ENCODE measurements around the gene E4F1. TPM values are rescaled to one million over a fixed set of nuclear protein-coding genes. Genes with fewer than 3 reads are reported as not detected.

The E4F1 gene
- total and polyA plus RNA-seq, 2 donors from 2014 or later, result 13.6 to 26.0 TPM

DNA sequence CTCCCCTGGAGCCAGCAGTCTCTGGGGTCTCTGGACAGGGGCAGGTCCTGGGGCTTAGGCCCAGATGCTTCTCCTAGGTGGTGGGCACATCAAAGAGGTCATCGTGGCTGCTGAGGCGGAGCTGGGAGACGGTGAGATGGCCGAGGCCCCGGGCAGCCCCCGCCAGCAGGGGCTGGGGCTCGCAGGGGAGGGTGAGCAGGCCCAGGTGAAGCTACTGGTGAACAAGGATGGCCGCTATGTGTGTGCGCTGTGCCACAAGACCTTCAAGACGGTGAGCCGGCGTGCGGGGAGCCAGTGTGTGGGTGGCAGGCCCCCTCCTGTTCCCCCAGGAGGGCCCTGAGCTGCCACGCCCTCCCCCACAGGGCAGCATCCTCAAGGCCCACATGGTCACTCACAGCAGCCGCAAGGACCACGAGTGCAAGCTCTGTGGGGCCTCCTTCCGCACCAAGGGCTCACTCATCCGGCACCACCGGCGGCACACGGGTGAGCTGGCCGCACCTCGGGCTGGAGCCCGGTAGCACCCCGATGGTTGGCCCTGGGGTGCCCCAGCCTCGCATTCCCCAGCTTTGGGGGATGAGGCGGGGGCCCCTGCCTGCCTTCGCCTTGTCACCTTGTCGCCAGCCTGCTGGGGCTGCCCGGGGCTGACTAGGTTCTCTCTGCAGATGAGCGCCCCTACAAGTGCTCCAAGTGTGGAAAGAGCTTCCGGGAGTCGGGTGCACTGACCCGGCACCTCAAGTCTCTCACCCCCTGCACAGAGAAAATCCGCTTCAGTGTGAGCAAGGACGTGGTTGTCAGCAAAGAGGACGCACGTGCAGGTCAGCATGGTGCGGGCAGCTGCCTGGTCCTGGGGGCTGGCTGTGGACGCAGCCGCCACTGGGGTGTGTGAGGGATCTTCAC lies 9.0 kb downstream of the E4F1 start:
- FAIRE-seq (no peak), DNase-seq (peak in 1 of 5 donors; percentile 70)
- no peak overlapping the region for H3K27ac ChIP-seq (ENCODE audit: low read depth in 2 of 2, low read length in 2 of 2)
- TF ChIP-seq, protein P1, sequence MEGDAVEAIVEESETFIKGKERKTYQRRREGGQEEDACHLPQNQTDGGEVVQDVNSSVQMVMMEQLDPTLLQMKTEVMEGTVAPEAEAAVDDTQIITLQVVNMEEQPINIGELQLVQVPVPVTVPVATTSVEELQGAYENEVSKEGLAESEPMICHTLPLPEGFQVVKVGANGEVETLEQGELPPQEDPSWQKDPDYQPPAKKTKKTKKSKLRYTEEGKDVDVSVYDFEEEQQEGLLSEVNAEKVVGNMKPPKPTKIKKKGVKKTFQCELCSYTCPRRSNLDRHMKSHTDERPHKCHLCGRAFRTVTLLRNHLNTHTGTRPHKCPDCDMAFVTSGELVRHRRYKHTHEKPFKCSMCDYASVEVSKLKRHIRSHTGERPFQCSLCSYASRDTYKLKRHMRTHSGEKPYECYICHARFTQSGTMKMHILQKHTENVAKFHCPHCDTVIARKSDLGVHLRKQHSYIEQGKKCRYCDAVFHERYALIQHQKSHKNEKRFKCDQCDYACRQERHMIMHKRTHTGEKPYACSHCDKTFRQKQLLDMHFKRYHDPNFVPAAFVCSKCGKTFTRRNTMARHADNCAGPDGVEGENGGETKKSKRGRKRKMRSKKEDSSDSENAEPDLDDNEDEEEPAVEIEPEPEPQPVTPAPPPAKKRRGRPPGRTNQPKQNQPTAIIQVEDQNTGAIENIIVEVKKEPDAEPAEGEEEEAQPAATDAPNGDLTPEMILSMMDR (IDR thresholded peaks at IDR 0.05; ENCODE audit: borderline replicate concordance, extremely low read depth, insufficient read depth), result no peak
- no peak overlapping the region for H3K4me3 ChIP-seq (ENCODE audit: low read length in 3 of 3)
- intact Hi-C loops (cut with DNase I), result no loop called here
- H3K9me3 ChIP-seq (ENCODE audit: control insufficient read depth in 2 of 3, insufficient read depth in 1 of 3, low read length in 3 of 3), result no peaks in the 10 kb centered on the region
- H3K27me3 ChIP-seq (ENCODE audit: control insufficient read depth, insufficient read depth, low read length), result no peaks in the 10 kb centered on the region
- H3K9ac ChIP-seq (ENCODE audit: low read length in 3 of 3), result no peak overlapping the region
- peaks cover 0 to 7% (median 0%) of the 10 kb centered on the region in 3 donors for H3K4me1 ChIP-seq (ENCODE audit: control insufficient read depth in 2 of 3, insufficient read depth in 2 of 3, low read depth in 1 of 3, low read length in 3 of 3)
- peaks cover 0 to 32% (median 14%) of the 10 kb centered on the region in 3 donors for H3K36me3 ChIP-seq (ENCODE audit: control insufficient read depth in 2 of 3, insufficient read depth in 3 of 3, low read length in 3 of 3)

- DNase-seq (peak in 1 of 5 donors; percentile 73), FAIRE-seq (no peak)
- Histone ChIP-seq H3K4me1 (ENCODE audit: control insufficient read depth in 2 of 3, insufficient read depth in 2 of 3, low read depth in 1 of 3, low read length in 3 of 3) (peaks cover 0 to 7% (median 0%) of the 10 kb centered on the region in 3 donors), H3K4me3 (ENCODE audit: low read length in 3 of 3) (no peak overlapping the region), H3K9ac (ENCODE audit: low read length in 3 of 3) (no peak overlapping the region), H3K27me3 (ENCODE audit: control insufficient read depth, insufficient read depth, low read length) (no peaks in the 10 kb centered on the region), H3K27ac (ENCODE audit: low read depth in 2 of 2, low read length in 2 of 2) (no peak overlapping the region), H3K9me3 (ENCODE audit: control insufficient read depth in 2 of 3, insufficient read depth in 1 of 3, low read length in 3 of 3) (no peaks in the 10 kb centered on the region), H3K36me3 (ENCODE audit: control insufficient read depth in 2 of 3, insufficient read depth in 3 of 3, low read length in 3 of 3) (peaks cover 0 to 32% (median 14%) of the 10 kb centered on the region in 3 donors)
- TF ChIP-seq, protein P1 (IDR thresholded peaks at IDR 0.05; ENCODE audit: borderline replicate concordance, extremely low read depth, insufficient read depth), result no peak
- intact Hi-C loops (cut with DNase I), result no loop called here
Observed at GRCh38 chr16:2233046-2233775, 9.8 kb downstream of the E4F1 start.

GRCh38 chr16:2233872-2234812 lies 10.8 kb downstream of the E4F1 start:
- H3K9ac ChIP-seq (ENCODE audit: low read length in 3 of 3), result no peak overlapping the region
- TF ChIP-seq, protein P1 (IDR thresholded peaks at IDR 0.05; ENCODE audit: borderline replicate concordance, extremely low read depth, insufficient read depth), result no peak
- H3K27ac ChIP-seq (ENCODE audit: low read depth in 2 of 2, low read length in 2 of 2), result no peak overlapping the region
- no peaks in the 10 kb centered on the region for H3K9me3 ChIP-seq (ENCODE audit: control insufficient read depth in 2 of 3, insufficient read depth in 1 of 3, low read length in 3 of 3)
- peaks cover 0 to 26% (median 14%) of the 10 kb centered on the region in 3 donors for H3K36me3 ChIP-seq (ENCODE audit: control insufficient read depth in 2 of 3, insufficient read depth in 3 of 3, low read length in 3 of 3)
- intact Hi-C loops (cut with DNase I), result no loop called here
- peak in 1 of 5 donors; percentile 70 for DNase-seq
- H3K4me1 ChIP-seq (ENCODE audit: control insufficient read depth in 2 of 3, insufficient read depth in 2 of 3, low read depth in 1 of 3, low read length in 3 of 3), result peaks cover 0 to 7% (median 0%) of the 10 kb centered on the region in 3 donors
- no peak for FAIRE-seq
- H3K4me3 ChIP-seq (ENCODE audit: low read length in 3 of 3), result no peak overlapping the region
- H3K27me3 ChIP-seq (ENCODE audit: control insufficient read depth, insufficient read depth, low read length), result no peaks in the 10 kb centered on the region

All from kidney (tissue), 14 donors.